Measurements from ENCODE around the gene BIN2.
"Not testable (repeated sequence)": the region's sequence is repeated elsewhere in the genome, so short reads cannot be mapped to it uniquely, and the experiment has no call there.

The BIN2 gene

DNA sequence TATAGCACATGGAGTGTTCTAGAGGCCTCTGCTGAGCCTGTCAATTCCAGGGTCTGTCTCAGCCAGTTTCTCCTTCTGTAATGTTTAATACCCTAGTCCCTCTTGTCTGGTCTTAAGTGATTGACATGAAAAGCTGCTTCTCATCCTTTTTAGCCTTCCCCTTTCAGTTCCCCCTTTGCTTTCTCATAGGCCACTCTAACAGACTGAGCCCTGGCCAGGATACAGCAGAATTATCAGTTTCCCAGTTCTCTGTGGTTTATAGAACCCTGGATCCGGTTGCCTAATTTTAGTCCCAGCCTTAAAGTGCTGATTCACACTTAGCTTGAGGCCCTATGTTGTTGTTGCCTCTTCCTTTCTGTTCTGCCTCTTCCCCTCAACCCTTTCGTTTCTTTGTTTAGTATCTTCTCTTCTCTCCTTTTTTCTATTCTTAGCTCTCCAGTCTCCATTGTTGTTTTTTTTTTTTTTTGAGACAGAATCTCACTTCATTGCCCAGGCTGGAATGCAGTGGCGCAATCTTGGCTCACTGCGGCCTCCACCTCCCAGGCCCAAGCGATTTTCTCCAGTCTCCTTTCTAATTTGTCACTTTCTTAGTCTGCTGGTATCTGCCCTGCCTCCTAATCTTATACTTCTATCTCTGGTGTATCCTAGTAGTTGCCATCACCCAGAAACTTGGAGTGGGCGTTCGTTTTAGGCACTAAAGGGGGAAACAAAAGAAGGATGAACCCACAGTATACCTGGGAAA, 2.9 kb upstream of the BIN2 start:
- H3K4me3 ChIP-seq (ENCODE audit: low read length): no peak overlapping the region

DNA sequence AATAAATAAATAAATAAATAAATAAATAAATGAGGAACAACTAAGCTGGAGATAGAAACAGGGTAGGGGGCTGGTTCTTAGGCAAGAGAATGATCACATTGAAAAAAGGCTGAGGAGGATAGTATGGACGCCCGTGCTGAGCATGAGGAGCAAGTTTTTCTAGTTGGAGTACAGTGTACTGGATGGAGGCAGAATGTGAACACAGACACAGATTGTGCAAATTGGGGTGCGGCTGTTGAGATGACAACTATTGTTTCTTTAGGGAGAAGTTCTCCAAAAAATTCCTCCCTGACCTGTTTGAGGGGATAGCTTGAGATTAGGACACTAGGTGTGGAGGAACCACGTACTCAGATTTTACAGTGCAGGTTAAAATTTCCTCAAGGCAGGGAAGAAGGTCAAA, 979 bp upstream of the BIN2 start:
- H3K9me3 ChIP-seq (ENCODE audit: control insufficient read depth, low read length): no peaks in the 10 kb centered on the region
- no peak for DNase-seq (ENCODE audit: low read depth)
- no peak overlapping the region for H3K4me3 ChIP-seq (ENCODE audit: low read length)
- no peaks in the 10 kb centered on the region for H3K27me3 ChIP-seq (replicated peaks; ENCODE audit: control insufficient read depth, insufficient read depth, low read length)
- H3K9ac ChIP-seq (ENCODE audit: low read length): no peak overlapping the region
- peaks cover 23% of the 10 kb centered on the region for H3K4me1 ChIP-seq (ENCODE audit: control insufficient read depth, insufficient read depth, low read length)
- no peaks in the 10 kb centered on the region for H3K36me3 ChIP-seq (ENCODE audit: control insufficient read depth, insufficient read depth, low read length, severe bottlenecking)

More for the DNA sequence above, 2.9 kb upstream of the BIN2 start:
- Histone ChIP-seq H3K9me3 (ENCODE audit: control insufficient read depth, low read length) (no peaks in the 10 kb centered on the region), H3K36me3 (ENCODE audit: control insufficient read depth, insufficient read depth, low read length, severe bottlenecking) (no peaks in the 10 kb centered on the region), H3K27me3 (replicated peaks; ENCODE audit: control insufficient read depth, insufficient read depth, low read length) (no peaks in the 10 kb centered on the region), H3K9ac (ENCODE audit: low read length) (peak overlapping the region; percentile 72), H3K4me1 (ENCODE audit: control insufficient read depth, insufficient read depth, low read length) (peaks cover 14% of the 10 kb centered on the region)
- peak; percentile 69 for DNase-seq (ENCODE audit: low read depth)

GRCh38 chr12:51323317-51323960, 535 bp downstream of the BIN2 start:
- DNase-seq (ENCODE audit: low read depth): no peak
- Histone ChIP-seq H3K9ac (ENCODE audit: low read length) (no peak overlapping the region), H3K4me3 (ENCODE audit: low read length) (no peak overlapping the region)

GRCh38 chr12:51322452-51322851, 1.5 kb downstream of the BIN2 start:
- Histone ChIP-seq H3K9ac (ENCODE audit: low read length) (no peak overlapping the region), H3K27me3 (replicated peaks; ENCODE audit: control insufficient read depth, insufficient read depth, low read length) (no peaks in the 10 kb centered on the region), H3K4me3 (ENCODE audit: low read length) (no peak overlapping the region), H3K4me1 (ENCODE audit: control insufficient read depth, insufficient read depth, low read length) (peaks cover 23% of the 10 kb centered on the region), H3K36me3 (ENCODE audit: control insufficient read depth, insufficient read depth, low read length, severe bottlenecking) (no peaks in the 10 kb centered on the region), H3K9me3 (ENCODE audit: control insufficient read depth, low read length) (no peaks in the 10 kb centered on the region)
- no peak for DNase-seq (ENCODE audit: low read depth)

More at GRCh38 chr12:51323317-51323960, 535 bp downstream of the BIN2 start:
- Histone ChIP-seq H3K27me3 (replicated peaks; ENCODE audit: control insufficient read depth, insufficient read depth, low read length) (no peaks in the 10 kb centered on the region), H3K9me3 (ENCODE audit: control insufficient read depth, low read length) (no peaks in the 10 kb centered on the region), H3K4me1 (ENCODE audit: control insufficient read depth, insufficient read depth, low read length) (peaks cover 23% of the 10 kb centered on the region), H3K36me3 (ENCODE audit: control insufficient read depth, insufficient read depth, low read length, severe bottlenecking) (no peaks in the 10 kb centered on the region)

GRCh38 chr12:51321882-51322281, 2.1 kb downstream of the BIN2 start:
- H3K4me3 ChIP-seq (ENCODE audit: low read length): no peak overlapping the region
- peaks cover 18% of the 10 kb centered on the region for H3K4me1 ChIP-seq (ENCODE audit: control insufficient read depth, insufficient read depth, low read length)
- H3K27me3 ChIP-seq (replicated peaks; ENCODE audit: control insufficient read depth, insufficient read depth, low read length): no peaks in the 10 kb centered on the region
- no peak for DNase-seq (ENCODE audit: low read depth)
- no peak overlapping the region for H3K9ac ChIP-seq (ENCODE audit: low read length)
- no peaks in the 10 kb centered on the region for H3K9me3 ChIP-seq (ENCODE audit: control insufficient read depth, low read length)
- no peaks in the 10 kb centered on the region for H3K36me3 ChIP-seq (ENCODE audit: control insufficient read depth, insufficient read depth, low read length, severe bottlenecking)

- no peak overlapping the region for H3K9ac ChIP-seq (ENCODE audit: low read length)
- H3K4me3 ChIP-seq (ENCODE audit: low read length): no peak overlapping the region
- DNase-seq (ENCODE audit: low read depth): peak; percentile 66
- no peaks in the 10 kb centered on the region for H3K9me3 ChIP-seq (ENCODE audit: control insufficient read depth, low read length)
- H3K27me3 ChIP-seq (replicated peaks; ENCODE audit: control insufficient read depth, insufficient read depth, low read length): no peaks in the 10 kb centered on the region
- no peaks in the 10 kb centered on the region for H3K36me3 ChIP-seq (ENCODE audit: control insufficient read depth, insufficient read depth, low read length, severe bottlenecking)
- peaks cover 9% of the 10 kb centered on the region for H3K4me1 ChIP-seq (ENCODE audit: control insufficient read depth, insufficient read depth, low read length)
These were observed 3.2 kb downstream of the BIN2 start for GRCh38 chr12:51320695-51321320.

DNA sequence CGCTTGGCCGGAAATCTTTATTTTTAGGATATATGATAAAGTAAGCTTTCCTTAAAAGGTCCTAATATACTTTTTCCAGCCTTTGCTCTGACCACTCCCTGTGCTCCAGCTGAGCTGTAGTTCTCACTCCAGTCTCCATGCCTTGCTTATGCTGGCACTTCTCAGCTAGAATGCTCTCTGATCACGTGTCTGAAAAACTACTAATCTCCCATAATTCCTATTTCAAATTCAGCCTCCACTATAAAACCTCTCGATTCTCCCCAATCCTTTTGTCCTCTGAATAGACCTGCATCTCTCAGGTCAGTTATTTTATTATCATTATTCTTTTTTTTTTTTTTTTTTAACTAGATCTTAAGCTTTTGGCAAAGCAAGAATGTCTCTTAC, 3.7 kb downstream of the BIN2 start:
- H3K36me3 ChIP-seq (ENCODE audit: control insufficient read depth, insufficient read depth, low read length, severe bottlenecking): no peaks in the 10 kb centered on the region
- no peak overlapping the region for H3K4me3 ChIP-seq (ENCODE audit: low read length)
- DNase-seq (ENCODE audit: low read depth): no peak
- H3K9ac ChIP-seq (ENCODE audit: low read length): no peak overlapping the region
- no peaks in the 10 kb centered on the region for H3K27me3 ChIP-seq (replicated peaks; ENCODE audit: control insufficient read depth, insufficient read depth, low read length)
- H3K4me1 ChIP-seq (ENCODE audit: control insufficient read depth, insufficient read depth, low read length): peaks cover 9% of the 10 kb centered on the region
- H3K9me3 ChIP-seq (ENCODE audit: control insufficient read depth, low read length): no peaks in the 10 kb centered on the region

- no peaks in the 10 kb centered on the region for H3K36me3 ChIP-seq (ENCODE audit: control insufficient read depth, insufficient read depth, low read length, severe bottlenecking)
- H3K27me3 ChIP-seq (replicated peaks; ENCODE audit: control insufficient read depth, insufficient read depth, low read length): no peaks in the 10 kb centered on the region
- no peaks in the 10 kb centered on the region for H3K9me3 ChIP-seq (ENCODE audit: control insufficient read depth, low read length)
- no peak overlapping the region for H3K9ac ChIP-seq (ENCODE audit: low read length)
- H3K4me1 ChIP-seq (ENCODE audit: control insufficient read depth, insufficient read depth, low read length): peaks cover 9% of the 10 kb centered on the region
- peak; percentile 20 for DNase-seq (ENCODE audit: low read depth)
- H3K4me3 ChIP-seq (ENCODE audit: low read length): no peak overlapping the region
These were observed 5.0 kb downstream of the BIN2 start for GRCh38 chr12:51318846-51319599.

- not testable (repeated sequence) for H3K27me3 ChIP-seq (replicated peaks; ENCODE audit: control insufficient read depth, insufficient read depth, low read length); H3K4me3 ChIP-seq (ENCODE audit: low read length); H3K36me3 ChIP-seq (ENCODE audit: control insufficient read depth, insufficient read depth, low read length, severe bottlenecking)
These were observed 5.7 kb downstream of the BIN2 start for GRCh38 chr12:51318057-51318806.

DNA sequence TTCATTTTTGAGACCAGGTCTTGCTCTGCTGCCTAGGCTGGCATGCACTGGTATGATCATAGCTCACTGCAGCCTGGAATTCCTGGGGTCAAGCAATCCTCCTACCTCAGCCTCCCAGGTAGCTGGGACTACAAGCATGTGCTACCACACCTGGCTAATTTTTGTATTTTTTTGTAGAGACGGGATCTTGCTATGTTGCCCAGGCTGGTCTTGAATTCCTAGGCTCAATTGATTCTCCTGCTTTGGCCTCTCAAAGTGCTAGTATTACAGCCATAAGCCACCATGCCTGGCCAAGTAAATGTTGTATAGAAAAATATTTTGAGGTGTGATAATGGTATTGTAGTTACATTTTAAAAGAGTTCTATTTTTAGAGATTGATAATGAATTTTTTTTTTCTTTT, 12.6 kb downstream of the BIN2 start:
- Histone ChIP-seq H3K9me3 (ENCODE audit: control insufficient read depth, low read length) (no peaks in the 10 kb centered on the region), H3K36me3 (ENCODE audit: control insufficient read depth, insufficient read depth, low read length, severe bottlenecking) (no peaks in the 10 kb centered on the region), H3K4me3 (ENCODE audit: low read length) (no peak overlapping the region), H3K4me1 (ENCODE audit: control insufficient read depth, insufficient read depth, low read length) (peaks cover 11% of the 10 kb centered on the region), H3K27me3 (replicated peaks; ENCODE audit: control insufficient read depth, insufficient read depth, low read length) (no peaks in the 10 kb centered on the region), H3K9ac (ENCODE audit: low read length) (no peak overlapping the region)
- DNase-seq (ENCODE audit: low read depth): no peak

More at GRCh38 chr12:51318057-51318806, 5.7 kb downstream of the BIN2 start:
- not testable (repeated sequence) for H3K9ac ChIP-seq (ENCODE audit: low read length); DNase-seq (ENCODE audit: low read depth); H3K9me3 ChIP-seq (ENCODE audit: control insufficient read depth, low read length); H3K4me1 ChIP-seq (ENCODE audit: control insufficient read depth, insufficient read depth, low read length)

All from adipocyte (in vitro differentiated cells).